Activated CD4-positive, alpha-beta T cell treated with anti-CD3 and anti-CD28 coated beads for 4 hours (primary cell): Measurements from ENCODE around the gene TRPV4.

Source experiments
- DNase-seq, 2 donors: peaks; one replicate each; pipeline ENCODE4 v3.0.0-alpha.2; 2020

Gene TRPV4

GRCh38 chr12:109760930-109761921 is 72.0 kb downstream of the TRPV4 start:
- DNase-seq = no peak

- DNase-seq = no peak
These were observed 72.9 kb downstream of the TRPV4 start for GRCh38 chr12:109760031-109760929.

- no peak for DNase-seq
These were observed 73.6 kb downstream of the TRPV4 start for GRCh38 chr12:109759595-109759994.

GRCh38 chr12:109758426-109759420 is 74.5 kb downstream of the TRPV4 start:
- no peak for DNase-seq

- DNase-seq = no peak
These were observed 75.4 kb downstream of the TRPV4 start for GRCh38 chr12:109757671-109758265.

- DNase-seq = no peak
These were observed 76.7 kb downstream of the TRPV4 start for GRCh38 chr12:109756457-109756856.

GRCh38 chr12:109753959-109754358 is 79.2 kb downstream of the TRPV4 start:
- DNase-seq = no peak

GRCh38 chr12:109753054-109753401 is 80.2 kb downstream of the TRPV4 start:
- no peak for DNase-seq

- no peak for DNase-seq
These were observed 80.8 kb downstream of the TRPV4 start for GRCh38 chr12:109752117-109753053.

GRCh38 chr12:109744986-109745942 is 87.9 kb downstream of the TRPV4 start:
- no peak for DNase-seq

GRCh38 chr12:109744026-109744425 is 89.2 kb downstream of the TRPV4 start:
- DNase-seq = no peak

- DNase-seq = no peak
These were observed 89.9 kb downstream of the TRPV4 start for GRCh38 chr12:109743076-109743910.

- DNase-seq = no peak
These were observed 91.1 kb downstream of the TRPV4 start for GRCh38 chr12:109741970-109742703.

- no peak for DNase-seq
These were observed 91.8 kb downstream of the TRPV4 start for GRCh38 chr12:109741286-109741969.

GRCh38 chr12:109740694-109741245 is 92.4 kb downstream of the TRPV4 start:
- DNase-seq = no peak

- no peak for DNase-seq
These were observed 93.2 kb downstream of the TRPV4 start for GRCh38 chr12:109739747-109740693.
